NCI-H1436 (cell line): ENCODE measurements around the gene AP1S3.
"Not testable (repeated sequence)": the region's sequence is repeated elsewhere in the genome, so short reads cannot be mapped to it uniquely, and the experiment has no call there.

Source experiments
- DNase-seq: peaks from one replicate; lab custom pipeline; 2025; lab: John Stamatoyannopoulos, UW

Gene AP1S3

GRCh38 chr2:223837287-223838061 lies at the start of gene AP1S3:
AP1S3 (minus strand) TSS chr2:223837582; CDS start chr2:223837450, 132 bp downstream.
- peak; percentile 84 for DNase-seq

- DNase-seq: no peak
These were observed 49.7 kb upstream of the AP1S3 start for GRCh38 chr2:223887127-223887526.

GRCh38 chr2:223886726-223887125 lies 49.3 kb upstream of the AP1S3 start:
- DNase-seq: no peak

- no peak for DNase-seq
These were observed 47.0 kb upstream of the AP1S3 start for GRCh38 chr2:223884399-223884798.

GRCh38 chr2:223882715-223883114 lies 45.3 kb upstream of the AP1S3 start:
- DNase-seq: no peak

- DNase-seq: no peak
These were observed 43.4 kb upstream of the AP1S3 start for GRCh38 chr2:223880796-223881195.

GRCh38 chr2:223877721-223878410 lies 40.5 kb upstream of the AP1S3 start:
- no peak for DNase-seq

- DNase-seq: no peak
These were observed 36.3 kb upstream of the AP1S3 start for GRCh38 chr2:223873672-223874071.

GRCh38 chr2:223872772-223873171 lies 35.4 kb upstream of the AP1S3 start:
- not testable (repeated sequence) for DNase-seq

- not testable (repeated sequence) for DNase-seq
These were observed 34.3 kb upstream of the AP1S3 start for GRCh38 chr2:223871661-223872060.

- no peak for DNase-seq
These were observed 33.6 kb upstream of the AP1S3 start for GRCh38 chr2:223870840-223871611.

- DNase-seq: no peak
These were observed 30.6 kb upstream of the AP1S3 start for GRCh38 chr2:223868005-223868404.

- no peak for DNase-seq
These were observed 28.6 kb upstream of the AP1S3 start for GRCh38 chr2:223865907-223866508.

- no peak for DNase-seq
These were observed 27.7 kb upstream of the AP1S3 start for GRCh38 chr2:223865124-223865523.

GRCh38 chr2:223863491-223863890 lies 26.1 kb upstream of the AP1S3 start:
- DNase-seq: no peak

- DNase-seq: no peak
These were observed 23.7 kb upstream of the AP1S3 start for GRCh38 chr2:223860809-223861738.

- DNase-seq: no peak
These were observed 21.7 kb upstream of the AP1S3 start for GRCh38 chr2:223859070-223859469.

GRCh38 chr2:223856584-223856983 lies 19.2 kb upstream of the AP1S3 start:
- DNase-seq: no peak

- DNase-seq: no peak
These were observed 18.6 kb upstream of the AP1S3 start for GRCh38 chr2:223856021-223856420.

- DNase-seq: no peak
These were observed 18.0 kb upstream of the AP1S3 start for GRCh38 chr2:223855426-223855825.

- no peak for DNase-seq
These were observed 17.4 kb upstream of the AP1S3 start for GRCh38 chr2:223854741-223855140.
